B cell (primary cell): ENCODE results near the gene COL26A1. TPM values are rescaled to one million over a fixed set of nuclear protein-coding genes. Genes with fewer than 3 reads are reported as not detected.

Experiments used
- ATAC-seq: fragments of 200-7000 bp; cut with Tn5 transposase; one replicate; pipeline ENCODE4 v1.10.0; 2021; ENCODE audit warnings: low read depth, mild to moderate bottlenecking, moderate number of reproducible peaks, moderate library complexity
- CTCF ChIA-PET: fragments of 350-600 bp; sonication (Branson Sonifier 250); formaldehyde crosslinking; loops from one replicate; lab custom pipeline; 2021; ENCODE audit warnings: antibody characterized with exemption, inconsistent platforms; lab: Charles Lee
- POLR2A ChIA-PET: fragments of 350-600 bp; sonication (Branson Sonifier 250); formaldehyde crosslinking; loops from one replicate; lab custom pipeline; 2021; ENCODE audit warnings: antibody characterized with exemption; lab: Charles Lee
- DNase-seq: peaks from one replicate; pipeline ENCODE4 v3.0.0; 2013
- H2AFZ ChIP-seq: 2 replicates; pipeline ENCODE4 v1.6.1; 2012; ENCODE audit warnings: mild to moderate bottlenecking, low read depth, low read length; ENCODE audit not compliant: insufficient read depth, poor library complexity, severe bottlenecking
- H3K27ac ChIP-seq, 2 donors: 1 replicate in 1 of 2; 2 replicates in 1 of 2; pipeline ENCODE4 v1.5.1; 2012 to 2013; ENCODE audit warnings: low read length in 2 of 2, mild to moderate bottlenecking in 2 of 2, moderate library complexity in 1 of 2
- H3K27me3 ChIP-seq, 4 experiments: fragments of 200-600 bp in 1 of 4; sonication (generic) in 1 of 4; replicated peaks in 1 of 4; 1 replicate in 2 of 4; 2 replicates in 2 of 4; pipeline versions ENCODE4 v1.6.1 to v1.7.0; 2013 to 2016; ENCODE audit warnings: low read length in 3 of 4, mild to moderate bottlenecking in 2 of 4, mixed read lengths in 1 of 4, moderate library complexity in 1 of 4; ENCODE audit not compliant: insufficient read depth in 4 of 4, control insufficient read depth in 3 of 4; ENCODE audit errors: control extremely low read depth in 1 of 4
- H3K36me3 ChIP-seq, 2 experiments: replicated peaks in 1 of 2; 1 replicate in 1 of 2; 2 replicates in 1 of 2; pipeline versions ENCODE4 v1.6.1 to v1.7.1; 2013; ENCODE audit warnings: low read length in 1 of 2; ENCODE audit not compliant: insufficient read depth in 2 of 2, control insufficient read depth in 1 of 2; ENCODE audit errors: control extremely low read depth in 1 of 2, extremely low read depth in 1 of 2
- H3K4me1 ChIP-seq, 2 donors: fragments of 200-600 bp in 1 of 2; sonication (generic) in 1 of 2; 1 replicate in 1 of 2; 2 replicates in 1 of 2; pipeline versions ENCODE4 v1.5.1 to v1.6.1; 2013 to 2017; ENCODE audit warnings: low read length in 2 of 2; ENCODE audit not compliant: control insufficient read depth in 2 of 2, insufficient read depth in 2 of 2
- H3K4me2 ChIP-seq: replicated peaks from 2 replicates; pipeline ENCODE3; 2012; ENCODE audit warnings: mild to moderate bottlenecking, low read depth, low read length; ENCODE audit not compliant: poor library complexity, severe bottlenecking
- H3K4me3 ChIP-seq, 5 experiments: fragments of 200-600 bp in 1 of 5; sonication (generic) in 1 of 5; 1 replicate in 3 of 5; 2 replicates in 2 of 5; pipeline versions ENCODE4 v1.5.1 to v1.7.0; 2011 to 2016; ENCODE audit warnings: low read length in 4 of 5, mild to moderate bottlenecking in 4 of 5, low read depth in 2 of 5, control low read depth in 1 of 5, moderate library complexity in 1 of 5; ENCODE audit not compliant: insufficient read depth in 1 of 5; ENCODE audit errors: control extremely low read depth in 1 of 5, extremely low read depth in 1 of 5
- H3K79me2 ChIP-seq: fragments of 200-600 bp; sonication (generic); one replicate; pipeline ENCODE4 v1.6.0; 2016; ENCODE audit warnings: low read length; ENCODE audit not compliant: control insufficient read depth, insufficient read depth
- H3K9ac ChIP-seq: fragments of 200-600 bp; sonication (generic); 2 replicates; pipeline ENCODE4 v1.6.1; 2017; ENCODE audit warnings: mild to moderate bottlenecking, low read length, moderate library complexity
- H3K9me3 ChIP-seq, 3 donors: one replicate each; pipeline versions ENCODE4 v1.6.1 to v1.7.1; 2013; ENCODE audit warnings: low read length in 2 of 3; ENCODE audit not compliant: control insufficient read depth in 2 of 3, insufficient read depth in 1 of 3; ENCODE audit errors: control extremely low read depth in 1 of 3
- H4K20me1 ChIP-seq: 2 replicates; pipeline ENCODE4 v1.6.0; 2012; ENCODE audit warnings: mild to moderate bottlenecking, low read length; ENCODE audit not compliant: insufficient read depth, control insufficient read depth, poor library complexity, severe bottlenecking
- H3K27ac Mint-ChIP-seq: one replicate; pipeline ENCODE4 v1.8.0; 2021; ENCODE audit warnings: mixed read lengths
- H3K27me3 Mint-ChIP-seq: one replicate; pipeline ENCODE4 v1.8.0; 2021; ENCODE audit warnings: mixed read lengths
- H3K4me1 Mint-ChIP-seq: one replicate; pipeline ENCODE4 v1.8.0; 2021; ENCODE audit warnings: mixed read lengths
- H3K4me3 Mint-ChIP-seq: one replicate; pipeline ENCODE4 v1.8.0; 2021; ENCODE audit warnings: mixed read lengths
- H3K9me3 Mint-ChIP-seq: one replicate; pipeline ENCODE4 v1.8.0; 2022; ENCODE audit warnings: mixed read lengths; ENCODE audit not compliant: insufficient read depth
- EZH2 ChIP-seq: IDR thresholded peaks from 2 replicates; pipeline ENCODE4 v1.6.1; 2012; ENCODE audit warnings: borderline replicate concordance, low read depth, mild to moderate bottlenecking, moderate library complexity, low read length; ENCODE audit not compliant: insufficient read depth, poor library complexity, severe bottlenecking
- WGBS: methylation state at CpG from one replicate; pipeline ENCODE4 v1.1.5; 2013; ENCODE audit warnings: missing lambda C conversion rate; ENCODE audit not compliant: insufficient coverage; 5-methylcytosine and 5-hydroxymethylcytosine counted together
- intact Hi-C: fragments of 100-400 bp; cut with micrococcal nuclease; formaldehyde crosslinking; loops from one replicate; pipeline ENCODE4 v1.10.0; 2022
- polyA plus RNA-seq: library from polyadenylated mRNA; depleted of rRNA; stranded (reverse); fragments of >200 nt; gene quantifications from 2 replicates; pipeline ENCODE4 v1.2.3, GENCODE V29; 2012
- total RNA-seq, 2 donors: library from RNA; stranded (reverse); fragments of 120-200 nt in 1 of 2; gene quantifications; 1 replicate in 1 of 2; 2 replicates in 1 of 2; pipeline versions ENCODE4 v1.2.3 to v1.2.4, GENCODE V29; 2013 to 2022
- TF ChIP-seq, protein P1 (sequence below): fragments of 200-600 bp; IDR thresholded peaks from one replicate; pipeline ENCODE4 v1.8.0; 2022; ENCODE audit warnings: antibody characterized with exemption, mild to moderate bottlenecking

Gene COL26A1
- total and polyA plus RNA-seq, 2 donors (not counting 1 experiment from before 2014, with no cell fraction given): not detected

DNA sequence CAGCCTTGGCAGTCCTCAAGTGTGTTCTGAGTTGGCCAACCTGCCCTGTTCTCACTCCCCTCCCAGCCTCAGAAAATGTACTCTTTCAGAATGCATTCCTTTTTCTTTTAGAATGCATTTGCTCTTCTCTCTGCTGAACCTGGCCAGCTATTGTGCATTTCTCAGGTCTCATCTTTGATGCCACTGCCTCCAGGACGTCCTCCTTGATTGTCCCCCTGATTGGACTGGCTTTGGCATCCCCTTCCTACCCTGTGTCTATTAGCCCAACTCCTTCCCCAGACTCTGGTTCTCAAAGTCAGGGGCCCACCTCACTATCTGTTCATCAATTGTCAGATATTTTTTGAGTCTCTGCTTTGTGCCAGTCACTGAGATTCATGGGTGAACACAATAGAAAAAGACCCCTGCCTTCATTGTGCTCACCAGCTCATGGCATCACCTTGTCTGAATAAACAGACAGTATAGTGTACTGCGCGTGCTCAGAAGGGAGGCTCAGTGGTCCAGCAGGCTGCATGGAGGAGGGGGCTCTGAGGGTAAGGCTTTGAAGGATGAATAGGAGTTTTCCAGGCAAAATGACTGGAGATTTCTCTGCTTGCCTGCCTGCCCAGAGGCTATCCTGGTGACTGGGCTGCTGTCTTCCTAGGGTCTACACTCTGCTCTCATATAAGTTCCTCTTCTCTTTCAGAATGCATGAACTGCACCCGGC is 169.9 kb downstream of the COL26A1 start:
- peaks cover 18% of the 10 kb centered on the region for H3K27me3 Mint-ChIP-seq
- no peak for ATAC-seq
- intact Hi-C loops: no loop called here
- peaks cover 0 to 19% (median 0%) of the 10 kb centered on the region in 3 donors for H3K9me3 ChIP-seq
- no peaks in the 10 kb centered on the region for H3K36me3 ChIP-seq
- no peak for DNase-seq
- H2AFZ ChIP-seq: no peak overlapping the region
- ChIA-PET CTCF (no interaction called here), POLR2A (no interaction called here)
- no peaks in the 10 kb centered on the region for H3K9me3 Mint-ChIP-seq
- H3K4me3 Mint-ChIP-seq: no peak overlapping the region
- no peak overlapping the region for H3K9ac ChIP-seq
- H3K4me2 ChIP-seq: no peak overlapping the region
- H3K4me3 ChIP-seq: no peak overlapping the region
- H4K20me1 ChIP-seq: no peaks in the 10 kb centered on the region
- no peaks in the 10 kb centered on the region for H3K79me2 ChIP-seq
- no peak for TF ChIP-seq EZH2
- TF ChIP-seq, protein P1, sequence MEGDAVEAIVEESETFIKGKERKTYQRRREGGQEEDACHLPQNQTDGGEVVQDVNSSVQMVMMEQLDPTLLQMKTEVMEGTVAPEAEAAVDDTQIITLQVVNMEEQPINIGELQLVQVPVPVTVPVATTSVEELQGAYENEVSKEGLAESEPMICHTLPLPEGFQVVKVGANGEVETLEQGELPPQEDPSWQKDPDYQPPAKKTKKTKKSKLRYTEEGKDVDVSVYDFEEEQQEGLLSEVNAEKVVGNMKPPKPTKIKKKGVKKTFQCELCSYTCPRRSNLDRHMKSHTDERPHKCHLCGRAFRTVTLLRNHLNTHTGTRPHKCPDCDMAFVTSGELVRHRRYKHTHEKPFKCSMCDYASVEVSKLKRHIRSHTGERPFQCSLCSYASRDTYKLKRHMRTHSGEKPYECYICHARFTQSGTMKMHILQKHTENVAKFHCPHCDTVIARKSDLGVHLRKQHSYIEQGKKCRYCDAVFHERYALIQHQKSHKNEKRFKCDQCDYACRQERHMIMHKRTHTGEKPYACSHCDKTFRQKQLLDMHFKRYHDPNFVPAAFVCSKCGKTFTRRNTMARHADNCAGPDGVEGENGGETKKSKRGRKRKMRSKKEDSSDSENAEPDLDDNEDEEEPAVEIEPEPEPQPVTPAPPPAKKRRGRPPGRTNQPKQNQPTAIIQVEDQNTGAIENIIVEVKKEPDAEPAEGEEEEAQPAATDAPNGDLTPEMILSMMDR: no peak
- no peak overlapping the region for H3K27ac ChIP-seq
- H3K27me3 ChIP-seq: peaks cover 0 to 7% (median 0%) of the 10 kb centered on the region in 4 experiments
- no peaks in the 10 kb centered on the region for H3K4me1 Mint-ChIP-seq
- WGBS: 78% methylated on average over 4 of the region's 4 CpGs
- H3K27ac Mint-ChIP-seq: no peak overlapping the region
- H3K4me1 ChIP-seq: no peaks in the 10 kb centered on the region

DNA sequence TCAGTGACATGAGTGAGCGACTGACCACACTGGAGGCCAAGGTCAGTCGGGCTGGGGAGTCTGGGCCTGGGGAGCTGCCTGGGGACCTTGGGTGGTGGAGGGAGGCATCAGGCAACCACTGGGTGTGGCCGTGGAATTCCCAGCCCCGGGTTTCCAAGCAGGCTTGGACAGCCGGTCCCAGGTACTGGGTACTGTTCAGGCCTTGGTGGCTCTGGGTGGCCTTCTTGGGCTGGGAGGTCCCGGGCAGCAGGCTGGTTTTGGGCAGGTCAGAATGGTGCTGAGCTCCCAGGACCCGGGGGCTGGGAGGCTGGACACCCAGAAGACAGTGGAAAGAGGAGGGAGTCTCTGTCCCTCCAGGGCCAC is 170.4 kb downstream of the COL26A1 start:
- H3K36me3 ChIP-seq: no peaks in the 10 kb centered on the region
- no peak overlapping the region for H3K27ac Mint-ChIP-seq
- H3K4me1 Mint-ChIP-seq: no peaks in the 10 kb centered on the region
- H3K4me1 ChIP-seq: no peaks in the 10 kb centered on the region
- ChIA-PET POLR2A (no interaction called here), CTCF (no interaction called here)
- no peaks in the 10 kb centered on the region for H3K9me3 Mint-ChIP-seq
- H3K27me3 ChIP-seq: peaks cover 0 to 7% (median 0%) of the 10 kb centered on the region in 4 experiments
- H3K4me3 Mint-ChIP-seq: no peak overlapping the region
- ATAC-seq (no peak), DNase-seq (no peak)
- H3K9ac ChIP-seq: no peak overlapping the region
- no peaks in the 10 kb centered on the region for H4K20me1 ChIP-seq
- 92% methylated on average over 7 of the region's 7 CpGs for WGBS
- H3K27ac ChIP-seq: no peak overlapping the region
- peaks cover 18% of the 10 kb centered on the region for H3K27me3 Mint-ChIP-seq
- H3K4me2 ChIP-seq: no peak overlapping the region
- H3K79me2 ChIP-seq: no peaks in the 10 kb centered on the region
- intact Hi-C loops: no loop called here
- TF ChIP-seq EZH2: no peak
- TF ChIP-seq, protein P1: no peak
- H3K9me3 ChIP-seq: peaks cover 0 to 19% (median 0%) of the 10 kb centered on the region in 3 donors
- H2AFZ ChIP-seq: no peak overlapping the region
- no peak overlapping the region for H3K4me3 ChIP-seq
